Heart left ventricle (tissue), 13 donors: Measurements from ENCODE around the gene MAP3K15.

Source experiments
- CTCF ChIP-seq, 12 donors: fragments of 200-600 bp; sonication (generic) in 4 of 12; IDR thresholded peaks; one replicate each; pipeline versions ENCODE4 v1.5.0 to v1.8.0; 2018 to 2022; ENCODE audit warnings: antibody characterized with exemption in 12 of 12, mild to moderate bottlenecking in 5 of 12
- POLR2A ChIP-seq, 2 donors: fragments of 450-650 bp; IDR thresholded peaks; one replicate each; pipeline ENCODE4 v1.6.1; 2017; ENCODE audit warnings: antibody characterized with exemption in 2 of 2, mild to moderate bottlenecking in 2 of 2, moderate library complexity in 2 of 2
- donor health status: ischemic (EF 13 %, LVEDD 7.1; RV severe dilation, severe dysfunction).
- donor health status: DM: no; HTN: yes; CAD: no.
- donor health status: DM: no; HTN: no; CAD: no.
- donor health status: ischemic (EF 25% LVEDD 6.9; RV normal size, moderate dysfunction).
- donor health status: ischemic (EF 25% LVEDD 5.7; RV mildly dilated, moderate dysfunction).
- donor health status: ischemic (EF 35%, LVEDD 5.7; RV mildly dilated, moderate dysfunction).
- donor health status: nonischemic (EF 11% LVEDD 7.7; RV severe dilation, severe dysfunction).
- donor health status: DM: yes; HTN: yes; CAD: no.
- donor health status: PGD.
- donor health status: ischemic (EF 29% LVEDD 5.4; RV normal size, mild dysfunction).
- donor health status: nonischemic (EF 23%, LVEDD 6.1; RV moderate dilation, normal function).

GRCh38 chrX:19545651-19546050, 30.3 kb upstream of the MAP3K15 start:
- TF ChIP-seq CTCF (IDR thresholded peaks at IDR 0.05), result no peak
- no peak for TF ChIP-seq POLR2A (IDR thresholded peaks at IDR 0.05)
